ENCODE measurements around the gene AOX1.

- no peak for TF ChIP-seq CTCF (IDR thresholded peaks at IDR 0.05)
- TF ChIP-seq REST (IDR thresholded peaks at IDR 0.05; ENCODE audit: insufficient read depth in 1 of 2, low read depth in 2 of 2, low read length in 1 of 2) = no peak
- TF ChIP-seq POLR2AphosphoS5 (IDR thresholded peaks at IDR 0.05; ENCODE audit: low read depth, low read length) = no peak
- no peak for TF ChIP-seq SIN3A (IDR thresholded peaks at IDR 0.05; ENCODE audit: borderline replicate concordance, insufficient read depth, low read depth, low read length)
Measured at GRCh38 chr2:200668478-200668877, 82.7 kb downstream of the AOX1 start.

Data from Panc1 (cell line).